OCI-M1 (cell line): ENCODE results near the gene RAPGEFL1.
"Not testable (repeated sequence)": the region's sequence is repeated elsewhere in the genome, so short reads cannot be mapped to it uniquely, and the experiment has no call there.

Source experiments
- DNase-seq: peaks from one replicate; lab custom pipeline; 2025; lab: John Stamatoyannopoulos, UW

The RAPGEFL1 gene

DNA sequence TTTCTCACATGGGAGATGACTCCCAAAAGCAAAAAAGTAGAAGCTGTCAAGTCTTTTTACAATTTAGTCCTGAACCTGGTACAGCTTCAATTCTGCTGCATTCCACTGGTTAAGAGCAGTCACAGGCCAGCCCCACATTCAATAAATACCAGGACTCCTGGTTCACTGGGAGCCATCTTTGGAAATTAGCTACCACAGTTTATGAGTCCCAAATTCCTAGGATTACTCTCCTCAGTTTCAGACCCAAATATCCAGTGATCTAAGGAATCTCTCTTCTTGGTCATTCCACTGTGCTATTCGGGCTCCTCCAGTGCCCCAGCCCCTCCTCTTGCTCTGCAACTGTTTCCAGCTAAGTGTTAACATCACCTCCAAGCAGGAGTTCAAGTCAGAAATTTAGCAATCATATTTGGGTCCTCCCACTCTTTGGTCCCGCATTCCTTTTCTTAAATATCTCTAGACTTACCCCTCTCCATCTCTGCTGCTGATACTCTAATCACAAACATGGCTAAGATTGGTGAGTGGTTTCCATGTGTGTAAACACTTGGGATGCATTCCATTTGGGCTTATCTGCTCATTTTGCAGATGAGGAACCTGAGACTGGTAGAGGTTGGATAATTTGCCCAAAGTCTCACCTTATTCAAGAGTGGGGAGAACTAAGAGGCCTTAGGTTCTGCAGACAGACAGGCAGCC, 32.3 kb downstream of the RAPGEFL1 start:
- DNase-seq = no peak

DNA sequence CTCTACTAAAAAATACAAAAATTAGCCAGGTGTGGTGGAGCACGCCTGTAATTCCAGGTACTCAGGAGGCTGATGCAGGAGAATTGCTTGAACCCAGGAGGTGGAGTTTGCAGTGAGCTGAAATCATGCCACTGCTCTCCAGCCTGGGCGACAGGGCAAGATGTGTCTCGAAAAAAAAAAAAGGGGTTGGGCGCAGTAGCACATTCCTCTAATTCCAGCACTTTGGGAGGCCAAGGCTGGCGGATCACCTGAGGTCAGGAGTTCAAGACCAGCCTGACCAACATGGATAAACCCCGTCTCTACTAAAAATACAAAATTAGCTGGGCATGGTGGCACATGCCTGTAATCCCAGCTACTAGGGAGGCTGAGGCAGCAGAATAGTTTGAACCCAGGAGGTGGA, 36.6 kb downstream of the RAPGEFL1 start:
- not testable (repeated sequence) for DNase-seq

DNA sequence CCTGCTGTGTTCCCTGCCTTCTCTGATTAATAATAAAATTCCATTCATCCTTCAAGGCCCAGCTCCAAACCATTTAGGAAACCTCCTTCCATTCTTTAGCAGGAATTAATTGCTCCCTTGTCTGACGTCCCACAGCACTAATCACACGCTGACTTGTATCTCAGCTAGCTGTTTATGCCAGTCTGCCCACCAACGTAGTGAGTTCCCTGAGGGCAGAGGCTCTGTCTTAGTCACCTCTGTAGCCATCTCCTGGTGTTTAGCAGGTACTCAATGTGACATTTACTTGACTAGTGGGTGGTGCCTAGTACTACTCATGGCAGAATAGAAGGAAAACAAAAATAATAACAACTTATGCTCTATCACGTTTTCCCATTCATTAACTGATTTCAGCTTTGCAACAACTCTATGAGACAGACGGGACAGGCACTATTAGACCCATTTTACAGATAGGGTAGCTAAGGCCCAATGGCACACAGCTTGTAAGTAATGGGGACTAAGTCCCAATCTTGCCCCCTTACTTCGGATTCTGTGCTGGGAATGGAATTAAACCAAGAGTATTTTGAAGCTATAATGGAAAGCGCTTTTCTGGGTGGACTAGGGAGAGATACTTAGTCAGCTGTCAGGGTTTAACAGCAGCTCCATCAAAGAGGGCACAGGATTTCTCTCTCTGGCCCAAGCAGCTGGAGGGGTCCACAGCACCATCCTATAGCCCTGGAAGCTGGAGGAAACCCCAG, 40.9 kb downstream of the RAPGEFL1 start:
- no peak for DNase-seq

DNA sequence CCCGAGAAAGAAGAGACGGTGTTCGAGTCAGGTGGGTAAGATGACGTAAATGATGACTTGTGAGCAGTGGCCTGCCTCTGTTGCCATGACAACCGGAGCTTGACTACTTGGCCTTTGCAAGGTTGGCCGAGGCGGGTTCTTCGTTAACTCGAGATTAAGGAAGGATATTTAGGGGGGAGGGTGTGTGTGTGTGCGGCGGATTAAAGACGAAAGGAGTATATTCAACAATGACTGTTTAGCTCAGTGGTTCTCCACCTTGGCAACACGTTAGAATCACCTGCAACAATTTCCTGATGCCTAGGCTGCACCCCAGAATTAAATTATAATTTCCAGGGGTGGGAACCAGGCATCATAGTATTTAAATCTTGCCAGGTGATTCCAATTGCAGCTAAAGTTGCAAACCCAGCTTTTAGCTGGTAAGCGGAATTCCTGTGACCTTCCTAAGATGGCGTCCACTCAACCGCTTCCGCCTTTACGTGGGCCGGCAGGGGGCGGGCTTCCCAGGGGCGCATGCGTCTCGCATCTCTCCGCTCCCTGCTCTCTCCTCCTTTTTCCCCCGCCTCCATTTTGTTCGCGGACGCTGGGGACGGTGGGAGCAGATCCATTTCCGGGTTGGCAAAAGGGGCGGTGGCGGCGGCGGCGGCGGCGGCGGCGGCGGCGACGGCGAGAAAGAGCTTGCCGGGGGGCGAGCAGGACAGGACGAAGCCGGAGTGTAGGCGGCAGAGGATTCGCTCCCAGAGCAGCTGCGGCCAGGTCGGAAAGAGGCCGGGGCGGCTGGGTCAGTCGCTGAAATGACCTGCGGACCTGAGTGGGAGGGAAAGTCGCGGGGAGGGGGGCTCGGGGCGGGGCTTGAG, 41.7 kb downstream of the RAPGEFL1 start, which contains the start of gene WIPF2:
Gene WIPF2 (plus strand): TSS at position 565 of the 854 bp plus-strand sequence. CDS start 37,156 bp downstream, outside the sequence.
- DNase-seq = peak; percentile 98

DNA sequence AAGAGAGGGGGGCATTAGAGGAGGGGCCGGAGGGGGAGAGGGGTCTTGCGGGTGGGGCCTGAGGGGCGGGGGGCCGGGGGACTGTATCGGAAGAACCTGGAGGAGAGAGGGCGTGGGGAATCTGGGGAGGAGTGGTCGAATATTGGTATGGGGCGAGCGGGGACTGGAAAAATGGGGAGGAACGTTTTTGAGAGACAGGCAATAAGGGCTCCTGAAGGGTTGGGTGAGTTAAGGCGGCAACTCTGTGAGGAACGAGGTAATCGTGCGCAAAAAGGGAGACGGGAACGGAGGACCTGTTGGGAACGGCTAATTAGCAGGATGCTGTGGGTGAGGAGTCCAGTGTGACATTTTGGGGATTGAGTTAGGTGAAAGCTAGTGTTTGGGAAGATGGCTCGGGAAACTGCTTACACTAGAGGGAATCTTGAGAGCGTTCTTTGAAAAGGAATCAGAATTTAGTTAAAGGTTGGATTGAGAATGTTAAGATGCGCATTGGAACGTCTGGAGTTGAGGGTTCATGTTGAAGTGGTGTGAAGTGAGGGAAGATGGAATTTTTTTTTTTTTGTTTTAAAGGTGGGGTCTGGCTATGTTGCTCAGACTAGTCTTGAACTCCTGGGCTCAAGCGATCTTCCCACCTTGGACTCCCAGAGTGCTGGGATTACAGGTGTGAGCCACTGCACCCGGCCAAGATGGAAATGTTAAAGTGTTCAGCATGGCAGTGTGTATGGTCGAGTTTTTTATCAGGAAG, 42.5 kb downstream of the RAPGEFL1 start:
- peak; percentile 76 for DNase-seq

DNA sequence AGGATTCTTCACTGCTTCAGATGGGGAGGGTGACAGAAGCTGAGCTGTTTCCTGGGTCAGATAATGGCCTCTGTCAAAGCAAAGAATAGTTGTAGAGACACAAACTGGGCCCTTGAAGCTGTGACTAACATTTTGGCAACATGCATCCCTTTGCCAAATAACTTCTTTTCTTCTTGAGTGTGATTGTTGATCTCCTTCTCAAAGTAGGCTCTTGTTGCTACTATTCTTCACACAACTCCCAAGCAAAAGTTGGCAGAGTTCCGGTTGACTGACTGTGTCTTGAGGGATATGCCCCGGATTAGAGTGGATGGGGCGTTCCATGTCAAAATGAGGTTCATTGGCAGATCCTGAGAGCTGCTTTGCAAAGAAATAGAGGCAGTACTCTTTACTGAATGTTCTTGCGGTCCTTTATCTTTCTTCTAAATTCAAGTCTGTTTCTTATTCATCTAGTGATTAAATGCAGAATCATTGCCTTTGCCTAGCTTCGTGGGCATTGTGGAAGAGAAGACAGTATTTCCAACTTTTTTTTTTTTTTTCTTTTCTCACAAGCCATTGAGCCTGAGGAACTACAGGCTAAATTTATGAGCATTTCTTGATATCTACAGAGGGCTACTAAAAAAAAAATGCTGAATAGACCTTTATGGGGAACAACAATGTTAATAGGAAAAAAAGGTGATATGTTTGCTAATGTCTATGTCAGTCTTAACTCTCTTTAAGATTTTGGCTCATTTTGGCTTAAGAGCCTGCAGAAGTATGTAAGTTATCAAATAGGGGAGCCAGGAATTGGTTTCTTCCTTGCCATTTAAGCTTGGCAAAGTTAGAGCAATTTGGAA, 47.7 kb downstream of the RAPGEFL1 start:
- peak; percentile 58 for DNase-seq

DNA sequence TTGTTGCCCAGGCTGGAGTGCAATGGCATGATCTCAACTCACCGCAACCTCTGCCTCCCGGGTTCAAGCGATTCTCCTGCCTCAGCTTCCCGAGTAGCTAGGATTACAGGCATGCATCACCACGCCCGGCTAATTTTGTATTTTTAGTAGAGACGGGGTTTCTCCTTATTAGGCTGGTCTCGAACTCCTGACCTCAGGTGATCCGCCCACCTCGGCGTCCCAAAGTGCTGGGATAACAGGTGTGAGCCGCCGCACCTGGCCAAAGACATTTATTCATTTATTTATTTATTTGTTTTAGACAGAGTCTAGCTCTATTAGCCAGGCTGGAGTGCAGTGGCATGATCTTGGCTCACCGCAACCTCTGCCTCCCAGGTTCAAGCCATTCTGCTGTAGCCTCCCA, 51.9 kb downstream of the RAPGEFL1 start:
- not testable (repeated sequence) for DNase-seq

DNA sequence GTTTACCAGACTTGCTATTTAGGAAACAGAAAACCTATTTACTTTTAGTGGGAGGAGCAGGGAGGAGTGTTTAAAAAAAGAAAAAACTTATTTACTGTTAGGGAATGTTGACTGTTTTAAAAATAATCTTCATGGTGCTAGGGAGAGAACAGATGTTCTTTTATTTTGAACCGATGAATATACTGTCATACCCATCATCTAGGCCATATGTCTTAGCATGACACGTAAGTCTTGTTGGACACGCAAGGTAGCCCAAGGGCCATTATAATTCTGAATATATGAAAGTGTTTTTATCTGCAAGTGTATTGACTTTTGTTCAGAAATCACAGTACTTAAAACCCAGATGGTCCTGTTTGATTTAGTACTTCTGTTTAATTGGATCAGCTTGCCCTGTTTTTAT, 53.4 kb downstream of the RAPGEFL1 start:
- no peak for DNase-seq

DNA sequence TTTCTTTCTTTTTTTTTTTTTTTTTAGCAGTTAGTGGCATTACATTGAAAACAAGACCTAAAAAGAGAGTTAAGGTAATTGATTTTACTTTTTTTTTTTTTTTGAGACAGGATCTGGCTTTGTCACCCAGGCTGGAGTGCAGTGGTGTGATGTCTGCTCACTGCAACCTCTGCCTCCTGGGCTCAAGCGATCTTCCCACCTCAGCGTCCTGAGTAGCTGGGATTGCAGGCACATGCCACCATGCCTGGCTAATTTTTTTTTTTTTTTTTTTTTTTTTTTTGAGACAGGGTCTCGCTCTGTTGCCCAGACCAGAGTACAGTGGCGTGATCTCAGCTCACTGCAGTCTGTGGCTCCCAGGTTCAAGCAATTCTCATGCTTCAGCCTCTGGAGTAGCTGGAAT, 54.7 kb downstream of the RAPGEFL1 start:
- not testable (repeated sequence) for DNase-seq

DNA sequence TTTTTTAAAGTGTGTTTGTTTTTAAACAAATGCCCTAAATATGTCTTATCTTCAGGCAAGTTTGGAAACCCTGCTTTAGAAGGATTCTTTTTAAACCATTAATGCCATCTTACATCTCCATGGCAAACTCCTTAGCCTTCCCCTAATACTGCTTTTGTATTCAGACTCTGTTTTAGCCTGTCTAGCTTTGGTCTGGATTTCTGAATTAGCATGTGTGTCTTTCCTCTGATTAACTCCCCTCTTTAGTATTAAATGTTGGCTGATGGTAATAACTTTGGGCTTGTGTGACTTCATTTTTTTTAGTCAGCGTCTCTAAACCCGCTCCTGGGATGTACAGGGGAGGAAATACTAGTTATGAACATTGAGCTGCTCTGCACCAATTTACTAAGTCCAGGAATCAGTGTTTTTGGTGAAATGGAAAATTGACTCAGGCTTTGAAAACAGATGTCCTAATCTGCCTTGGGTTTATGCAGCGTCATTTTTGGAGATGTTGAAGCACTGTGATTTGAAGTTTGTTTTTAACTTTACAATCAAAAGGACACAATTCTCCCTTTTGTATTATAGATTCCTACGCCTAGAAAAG, 64.1 kb downstream of the RAPGEFL1 start:
- no peak for DNase-seq

DNA sequence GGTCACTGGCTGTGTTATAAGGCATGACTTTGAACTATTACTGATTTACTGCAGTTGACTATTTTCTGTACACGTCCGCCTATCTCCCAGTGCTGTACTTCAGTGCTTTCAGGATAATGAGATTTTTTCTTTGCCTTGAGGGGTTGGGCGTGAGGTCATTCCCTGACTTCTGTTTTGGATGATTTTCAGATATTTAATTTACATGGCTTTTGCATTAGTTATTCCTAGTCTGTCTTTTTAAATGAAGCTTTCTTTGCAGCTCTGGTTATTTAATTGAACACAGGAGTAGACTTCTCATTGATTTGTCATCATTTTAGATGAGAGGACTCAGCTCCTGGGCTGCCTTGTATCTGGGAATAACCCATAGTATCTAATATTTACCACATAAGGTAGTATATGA, 65.5 kb downstream of the RAPGEFL1 start:
- no peak for DNase-seq

DNA sequence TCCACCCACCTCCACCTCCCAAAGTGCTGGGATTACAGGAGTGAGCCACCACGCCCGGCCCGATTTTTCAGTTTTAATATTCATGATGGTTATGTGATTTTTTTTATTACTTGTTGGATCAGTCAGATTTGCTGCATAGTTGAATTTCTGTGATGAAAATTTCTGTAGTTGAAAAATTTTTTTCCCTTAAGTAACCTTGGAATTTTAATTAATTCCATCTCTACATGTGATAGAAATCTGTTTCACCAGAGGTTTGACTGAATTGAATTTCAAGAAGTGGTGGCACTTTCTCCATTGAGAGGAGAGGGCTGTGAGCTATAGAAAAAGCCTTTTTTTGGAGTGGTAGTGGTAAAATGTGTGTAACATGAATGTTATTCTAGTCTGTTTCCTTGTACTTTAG, 66.5 kb downstream of the RAPGEFL1 start:
- DNase-seq = no peak

DNA sequence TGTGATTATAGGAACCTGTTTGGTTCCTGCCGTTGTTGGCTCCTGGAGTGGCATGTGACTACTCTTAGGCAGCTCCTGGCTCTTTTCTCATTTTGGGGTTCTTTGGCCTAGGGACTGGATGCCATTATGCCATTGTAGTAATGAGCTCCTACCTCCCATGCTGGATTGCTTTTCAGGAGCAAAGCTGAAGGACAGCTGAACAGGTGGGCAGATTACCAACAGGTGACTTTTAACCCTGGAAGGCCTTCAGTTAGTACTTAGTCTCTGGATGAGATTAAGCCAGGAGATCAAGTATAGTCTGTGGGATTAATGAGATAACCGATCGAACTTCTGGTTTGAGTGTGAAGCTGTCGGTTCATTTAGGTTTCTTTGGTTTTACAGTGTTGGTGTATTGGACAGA, 67.0 kb downstream of the RAPGEFL1 start:
- DNase-seq = no peak
